ENCODE results near the gene OR52N2.
A peak's percentile ranks its signal among the peaks of the same experiment; 100 is the strongest.

Gene OR52N2

DNA sequence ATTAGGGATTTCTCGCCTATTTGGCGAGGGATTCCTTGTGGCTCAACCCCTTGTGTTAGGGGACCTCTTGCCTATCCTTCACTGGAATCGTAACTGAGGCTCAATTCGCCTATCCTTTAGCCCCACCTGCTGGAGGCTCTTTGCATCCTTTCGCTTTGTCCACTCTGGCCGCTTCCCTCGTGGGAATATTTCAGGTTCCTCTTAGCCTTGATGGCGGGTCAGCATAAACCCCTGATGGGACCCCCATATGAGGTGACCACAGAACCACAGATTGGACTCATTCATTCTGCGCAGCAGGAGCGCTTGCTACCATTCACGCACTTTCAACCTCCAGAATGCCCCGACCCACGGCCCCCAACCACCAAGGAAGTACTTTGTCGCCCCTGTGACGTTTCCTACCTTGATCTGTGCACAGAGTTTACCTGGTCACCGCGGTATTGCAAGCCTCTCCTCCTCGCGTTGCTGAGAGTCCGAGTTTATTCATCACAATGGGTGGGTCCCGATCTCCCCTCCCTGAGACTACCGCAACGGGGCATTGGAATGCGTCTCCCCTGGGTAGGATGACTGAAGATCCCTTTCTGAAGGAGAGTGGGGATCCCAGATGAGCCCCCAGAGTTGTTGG is at the start of gene OR52N2:
Gene OR52N2 (plus strand): TSS at position 425 of the 622 bp plus-strand sequence. CDS start 11,412 bp downstream, outside the sequence.
- H3K27ac ChIP-seq = no peak within 1 kb of the TSS
- TF ChIP-seq ZFX (IDR thresholded peaks at IDR 0.05; ENCODE audit: borderline replicate concordance) = no peak
- TF ChIP-seq, protein P1, sequence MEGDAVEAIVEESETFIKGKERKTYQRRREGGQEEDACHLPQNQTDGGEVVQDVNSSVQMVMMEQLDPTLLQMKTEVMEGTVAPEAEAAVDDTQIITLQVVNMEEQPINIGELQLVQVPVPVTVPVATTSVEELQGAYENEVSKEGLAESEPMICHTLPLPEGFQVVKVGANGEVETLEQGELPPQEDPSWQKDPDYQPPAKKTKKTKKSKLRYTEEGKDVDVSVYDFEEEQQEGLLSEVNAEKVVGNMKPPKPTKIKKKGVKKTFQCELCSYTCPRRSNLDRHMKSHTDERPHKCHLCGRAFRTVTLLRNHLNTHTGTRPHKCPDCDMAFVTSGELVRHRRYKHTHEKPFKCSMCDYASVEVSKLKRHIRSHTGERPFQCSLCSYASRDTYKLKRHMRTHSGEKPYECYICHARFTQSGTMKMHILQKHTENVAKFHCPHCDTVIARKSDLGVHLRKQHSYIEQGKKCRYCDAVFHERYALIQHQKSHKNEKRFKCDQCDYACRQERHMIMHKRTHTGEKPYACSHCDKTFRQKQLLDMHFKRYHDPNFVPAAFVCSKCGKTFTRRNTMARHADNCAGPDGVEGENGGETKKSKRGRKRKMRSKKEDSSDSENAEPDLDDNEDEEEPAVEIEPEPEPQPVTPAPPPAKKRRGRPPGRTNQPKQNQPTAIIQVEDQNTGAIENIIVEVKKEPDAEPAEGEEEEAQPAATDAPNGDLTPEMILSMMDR (IDR thresholded peaks at IDR 0.05) = peak; percentile 77

DNA sequence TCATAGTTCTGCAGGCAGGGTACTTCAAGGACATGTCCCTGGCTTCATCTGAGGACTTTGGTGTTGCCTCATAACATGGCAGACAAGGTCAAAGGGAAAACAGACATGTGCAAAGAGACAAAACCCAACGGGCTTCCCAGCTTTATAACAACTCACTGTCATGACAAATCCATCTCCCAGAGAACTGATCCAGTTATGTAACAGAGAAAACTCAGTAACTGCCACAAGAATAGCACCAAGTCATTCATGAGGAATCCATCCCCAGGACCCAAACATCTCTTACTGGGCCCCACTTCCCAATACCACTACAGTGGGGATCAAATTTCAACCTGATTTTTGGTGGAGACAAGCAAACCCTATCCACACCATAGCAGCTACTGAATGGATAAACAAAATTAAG is 41.7 kb upstream of the OR52N2 start:
- no peak overlapping the region for H3K27ac ChIP-seq
- TF ChIP-seq, protein P1 (IDR thresholded peaks at IDR 0.05) = no peak
- TF ChIP-seq ZFX (IDR thresholded peaks at IDR 0.05; ENCODE audit: borderline replicate concordance) = no peak

DNA sequence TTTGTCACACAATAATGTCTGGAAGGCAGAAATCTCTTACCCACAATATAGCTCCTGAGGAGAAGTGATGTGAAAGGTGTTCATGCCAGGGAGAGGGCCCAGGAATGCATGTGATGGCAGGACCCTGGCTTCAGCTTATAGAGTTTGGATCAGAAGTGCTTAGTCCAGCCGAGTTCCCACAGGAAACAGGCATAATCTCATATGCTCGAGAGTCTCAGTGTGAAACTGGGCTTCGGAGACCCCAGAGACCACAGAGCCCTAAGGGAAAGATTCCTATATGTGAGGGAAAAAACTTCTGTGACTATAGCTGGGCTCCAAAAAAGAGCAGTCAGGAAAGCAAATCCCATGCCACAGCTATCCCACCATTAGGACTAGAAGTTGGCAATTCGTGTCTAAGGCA is 25.5 kb upstream of the OR52N2 start, which contains the start of gene OR52N5:
Gene OR52N5 (minus strand): TSS at position 101 of the 400 bp plus-strand sequence. CDS start 4,721 bp downstream, outside the sequence.
- TF ChIP-seq, protein P1 (IDR thresholded peaks at IDR 0.05) = no peak
- TF ChIP-seq ZFX (IDR thresholded peaks at IDR 0.05; ENCODE audit: borderline replicate concordance) = no peak
- H3K27ac ChIP-seq = no peak within 1 kb of the TSS

DNA sequence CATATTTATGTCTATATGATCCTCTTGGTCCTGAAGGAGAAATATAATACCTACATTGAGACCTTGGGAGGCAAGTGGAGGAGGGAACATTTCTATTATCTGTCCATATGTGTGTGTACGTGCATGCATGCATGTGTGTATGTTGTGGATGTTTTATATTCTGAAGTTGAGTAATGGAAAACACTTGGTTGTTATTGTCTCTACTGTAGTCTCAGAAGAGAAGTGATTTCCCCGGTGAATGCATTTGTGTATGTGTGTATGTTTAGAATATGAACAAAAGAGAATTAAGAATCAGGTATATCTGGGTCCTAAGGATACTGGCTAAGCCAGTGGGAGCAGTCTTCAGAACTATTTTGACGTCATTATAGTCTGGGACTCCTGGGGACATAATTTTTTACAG is 17.6 kb upstream of the OR52N2 start, which contains the start of gene OR52N1:
Gene OR52N1 (minus strand): TSS at position 101 of the 400 bp plus-strand sequence. CDS start 2,449 bp downstream, outside the sequence.
- TF ChIP-seq ZFX (IDR thresholded peaks at IDR 0.05; ENCODE audit: borderline replicate concordance) = no peak
- TF ChIP-seq, protein P1 (IDR thresholded peaks at IDR 0.05) = no peak
- H3K27ac ChIP-seq = no peak within 1 kb of the TSS

DNA sequence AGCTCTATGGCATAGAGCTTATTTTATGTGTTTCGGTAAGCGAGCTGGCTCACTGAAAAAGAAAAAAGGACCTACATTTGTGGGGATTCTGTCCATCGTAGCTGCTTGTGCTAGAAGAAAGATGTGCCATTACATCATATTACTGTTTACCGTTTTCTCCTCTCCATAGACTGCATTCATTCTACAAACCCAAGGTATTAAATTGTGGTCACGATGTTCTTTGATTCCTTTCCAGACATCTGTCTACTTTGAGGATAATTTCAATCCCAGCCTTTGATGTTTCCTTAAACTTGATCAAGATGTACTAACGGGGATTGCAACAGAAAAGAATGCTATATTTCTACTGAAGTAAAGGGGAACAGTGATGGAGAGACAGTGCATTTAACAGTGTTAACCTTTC is 12.2 kb upstream of the OR52N2 start:
- H3K27ac ChIP-seq = no peak overlapping the region
- no peak for TF ChIP-seq ZFX (IDR thresholded peaks at IDR 0.05; ENCODE audit: borderline replicate concordance)
- TF ChIP-seq, protein P1 (IDR thresholded peaks at IDR 0.05) = no peak

DNA sequence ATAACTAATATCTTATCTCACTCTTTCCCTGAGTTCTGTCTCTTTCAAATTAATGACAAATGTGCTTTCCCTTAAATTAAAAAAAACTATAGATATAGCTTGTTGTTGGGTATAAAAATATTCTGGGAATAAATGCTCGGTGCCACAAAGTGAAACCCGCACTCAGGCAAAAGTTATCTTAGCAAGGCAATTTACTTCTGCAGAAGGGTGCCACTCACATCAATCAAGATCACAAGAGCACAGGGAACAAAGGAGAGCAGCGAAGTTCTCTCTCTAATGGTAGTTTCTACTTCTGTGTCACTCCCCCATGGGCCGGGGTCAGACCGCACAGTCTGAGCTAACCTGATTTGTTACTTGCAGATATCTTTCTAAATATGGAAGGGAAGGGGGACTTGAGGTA is 4.7 kb upstream of the OR52N2 start:
- no peak overlapping the region for H3K27ac ChIP-seq
- TF ChIP-seq ZFX (IDR thresholded peaks at IDR 0.05; ENCODE audit: borderline replicate concordance) = no peak
- TF ChIP-seq, protein P1 (IDR thresholded peaks at IDR 0.05) = no peak

DNA sequence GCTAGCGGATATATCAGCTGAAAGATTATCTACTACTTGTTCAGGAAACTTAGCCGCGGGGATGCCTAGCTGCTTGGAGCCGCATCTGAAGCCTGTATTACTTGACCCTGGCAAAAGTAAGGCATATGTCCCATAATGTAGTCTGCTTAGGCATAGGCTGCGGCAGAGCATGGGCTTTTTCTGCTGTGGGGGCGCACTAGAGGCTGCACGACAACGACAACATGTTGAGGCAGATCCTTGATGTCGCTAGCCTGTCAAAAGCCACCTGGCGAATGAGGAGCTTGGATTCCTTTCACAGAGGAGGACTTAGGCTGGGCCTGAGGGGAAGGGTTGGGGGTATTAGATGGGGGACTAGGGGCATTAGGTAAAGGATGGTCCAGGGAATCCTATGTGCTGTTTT is 1.1 kb upstream of the OR52N2 start:
- H3K27ac ChIP-seq = no peak overlapping the region
- TF ChIP-seq, protein P1 (IDR thresholded peaks at IDR 0.05) = no peak
- no peak for TF ChIP-seq ZFX (IDR thresholded peaks at IDR 0.05; ENCODE audit: borderline replicate concordance)

Measured in 22Rv1 (cell line).